Bronchial epithelial cell (primary cell): Measurements from ENCODE around the gene ANXA2. TPM values are rescaled to one million over a fixed set of nuclear protein-coding genes. Genes with fewer than 3 reads are reported as not detected.
A peak's percentile ranks its signal among the peaks of the same experiment; 100 is the strongest.

Experiments
- DNase-seq: peaks from one replicate; pipeline ENCODE4 v3.0.0-alpha.2; 2010; ENCODE audit warnings: low read depth
- FAIRE-seq: peaks from 2 replicates; lab custom pipeline; 2011; peaks lifted over from hg19 to GRCh38; lab: Jason Lieb, UNC
- H3K27me3 ChIP-seq: 2 replicates; pipeline ENCODE4 v1.5.1; 2011; ENCODE audit warnings: low read length; ENCODE audit not compliant: control insufficient read depth, insufficient read depth
- H3K36me3 ChIP-seq: 2 replicates; pipeline ENCODE4 v1.5.1; 2011; ENCODE audit warnings: low read length; ENCODE audit not compliant: control insufficient read depth, insufficient read depth
- H3K4me3 ChIP-seq: 2 replicates; pipeline ENCODE4 v1.5.1; 2011; ENCODE audit warnings: mild to moderate bottlenecking, low read depth, low read length, control low read depth
- CTCF ChIP-seq: IDR thresholded peaks from 2 replicates; pipeline ENCODE4 v1.5.1; 2011; ENCODE audit warnings: mild to moderate bottlenecking, moderate library complexity, low read length, control low read depth, inconsistent platforms; ENCODE audit not compliant: insufficient read depth, severe bottlenecking
- total RNA-seq: library from RNA; depleted of rRNA; stranded (reverse); fragments of >200 nt; gene quantifications from 2 replicates; pipeline ENCODE4 v1.2.1, GENCODE V29; 2014

ANXA2 gene
- total RNA-seq, 1 donor from 2014 or later, result 5,325 TPM

- Histone ChIP-seq H3K4me3 (no peak overlapping the region), H3K36me3 (no peaks in the 10 kb centered on the region), H3K27me3 (no peaks in the 10 kb centered on the region)
- peak; percentile 78 for DNase-seq
- no peak for FAIRE-seq
- no peak for TF ChIP-seq CTCF
Measured at GRCh38 chr15:60421544-60421943, 23.8 kb upstream of the ANXA2 start.

GRCh38 chr15:60420203-60420716, 22.5 kb upstream of the ANXA2 start:
- Histone ChIP-seq H3K4me3 (no peak overlapping the region), H3K36me3 (no peaks in the 10 kb centered on the region), H3K27me3 (no peaks in the 10 kb centered on the region)
- no peak for DNase-seq
- FAIRE-seq, result no peak
- TF ChIP-seq CTCF, result no peak

GRCh38 chr15:60419753-60420152, 22.0 kb upstream of the ANXA2 start:
- no peak overlapping the region for H3K4me3 ChIP-seq
- FAIRE-seq (no peak), DNase-seq (no peak)
- no peaks in the 10 kb centered on the region for H3K27me3 ChIP-seq
- H3K36me3 ChIP-seq, result no peaks in the 10 kb centered on the region
- TF ChIP-seq CTCF, result no peak

GRCh38 chr15:60418096-60418495, 20.3 kb upstream of the ANXA2 start:
- Histone ChIP-seq H3K36me3 (no peaks in the 10 kb centered on the region), H3K4me3 (no peak overlapping the region), H3K27me3 (no peaks in the 10 kb centered on the region)
- FAIRE-seq, result no peak
- no peak for DNase-seq
- no peak for TF ChIP-seq CTCF

GRCh38 chr15:60417112-60417511, 19.3 kb upstream of the ANXA2 start:
- no peaks in the 10 kb centered on the region for H3K36me3 ChIP-seq
- H3K4me3 ChIP-seq, result no peak overlapping the region
- TF ChIP-seq CTCF, result no peak
- FAIRE-seq (no peak), DNase-seq (no peak)
- no peaks in the 10 kb centered on the region for H3K27me3 ChIP-seq

GRCh38 chr15:60416484-60416883, 18.7 kb upstream of the ANXA2 start:
- no peak for TF ChIP-seq CTCF
- Histone ChIP-seq H3K27me3 (no peaks in the 10 kb centered on the region), H3K4me3 (no peak overlapping the region), H3K36me3 (no peaks in the 10 kb centered on the region)
- DNase-seq (no peak), FAIRE-seq (no peak)
